T-helper 2 cell (primary cell): ENCODE measurements around the gene ARL15.
A peak's percentile ranks its signal among the peaks of the same experiment; 100 is the strongest.
"Not testable (repeated sequence)": the region's sequence is repeated elsewhere in the genome, so short reads cannot be mapped to it uniquely, and the experiment has no call there.

Experiments
- DNase-seq, 5 experiments: peaks; one replicate each; pipeline versions ENCODE4 v3.0.0 to v3.0.0-alpha.2; 2012 to 2022

ARL15 gene

DNA sequence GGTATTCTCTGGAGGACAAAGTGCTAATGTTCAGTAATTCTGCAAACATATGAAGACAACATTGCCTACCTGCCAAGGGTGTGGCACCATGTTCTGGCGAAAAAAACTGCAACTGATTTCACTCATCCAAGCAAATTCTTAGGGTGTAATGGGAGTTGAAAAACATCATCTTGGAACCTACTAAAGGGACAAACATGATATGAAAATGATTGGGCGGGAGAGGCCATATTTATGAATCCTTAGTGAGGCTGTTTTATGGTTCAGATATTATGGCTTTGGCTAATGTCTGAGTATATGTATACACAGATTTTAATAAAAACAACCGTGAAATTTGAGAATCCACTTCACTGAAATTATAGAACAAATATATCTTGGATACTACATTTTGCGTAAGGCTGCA lies 225.7 kb downstream of the ARL15 start:
- DNase-seq: no peak

- DNase-seq: no peak
Measured at GRCh38 chr5:54083851-54084250, 226.5 kb downstream of the ARL15 start.

- no peak for DNase-seq
Measured at GRCh38 chr5:54083245-54083644, 227.1 kb downstream of the ARL15 start.

DNA sequence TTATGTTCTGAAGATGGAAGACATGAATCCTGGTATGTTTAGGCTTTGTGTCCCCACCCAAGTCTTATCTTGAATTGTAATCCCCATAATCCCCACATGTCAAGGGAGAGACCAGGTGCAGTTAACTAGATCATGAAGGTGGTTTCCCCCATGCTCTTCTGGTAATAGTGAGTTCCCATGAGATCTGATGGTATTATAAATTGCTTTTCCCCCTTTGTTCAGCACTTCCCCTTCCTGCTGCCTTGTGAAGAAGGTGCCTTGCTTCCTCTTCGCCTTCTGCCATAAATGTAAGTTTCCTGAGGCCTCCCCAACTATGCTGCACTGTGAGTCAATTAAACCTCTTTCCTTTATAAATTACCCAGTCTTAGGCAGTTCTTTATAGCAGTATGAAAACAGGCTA lies 229.0 kb downstream of the ARL15 start:
- no peak for DNase-seq

- DNase-seq: no peak
Measured at GRCh38 chr5:54080831-54081230, 229.5 kb downstream of the ARL15 start.

GRCh38 chr5:54073735-54074134 lies 236.6 kb downstream of the ARL15 start:
- no peak for DNase-seq

- no peak for DNase-seq
Measured at GRCh38 chr5:54073131-54073530, 237.2 kb downstream of the ARL15 start.

- no peak for DNase-seq
Measured at GRCh38 chr5:54066433-54066832, 243.9 kb downstream of the ARL15 start.

GRCh38 chr5:54063817-54064216 lies 246.6 kb downstream of the ARL15 start:
- no peak for DNase-seq

DNA sequence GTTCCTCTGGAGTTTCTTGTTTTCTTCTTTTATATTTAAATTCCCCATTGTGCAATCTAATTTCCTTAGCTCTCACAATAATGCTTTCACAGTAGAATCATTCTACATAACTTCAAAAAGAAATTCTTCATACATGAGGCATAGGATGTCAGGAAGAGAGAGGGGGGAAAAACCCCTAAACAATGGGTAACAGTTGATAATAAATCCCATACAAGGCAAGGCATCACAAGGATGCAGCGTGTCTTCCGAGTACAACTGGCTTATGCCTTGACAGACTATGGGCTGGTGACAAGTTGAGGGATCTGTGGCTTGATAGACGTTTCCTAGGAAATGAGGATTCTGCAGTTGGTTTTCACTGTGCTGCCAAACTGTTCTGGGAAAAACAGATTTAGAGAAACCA lies 247.4 kb downstream of the ARL15 start:
- DNase-seq: no peak

- DNase-seq: not testable (repeated sequence)
Measured at GRCh38 chr5:54060919-54061318, 249.5 kb downstream of the ARL15 start.

DNA sequence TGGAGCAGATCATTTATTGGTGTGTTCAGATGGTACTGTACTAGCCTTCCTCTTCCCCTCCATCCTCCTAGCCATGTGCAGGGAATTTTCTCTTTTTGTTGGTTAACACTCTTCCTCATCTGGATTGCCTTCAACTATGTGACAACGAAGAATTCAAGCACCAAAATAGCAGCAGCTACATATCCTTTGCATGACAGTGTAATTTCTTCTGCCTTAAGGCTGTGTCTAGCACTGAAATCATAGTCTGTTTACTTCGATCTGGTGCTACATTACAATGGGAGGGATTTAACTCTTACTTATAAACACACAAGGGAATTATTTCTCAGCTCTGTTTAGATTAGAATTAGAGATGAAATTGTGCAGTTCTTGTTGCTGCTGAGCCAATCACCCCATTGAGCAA lies 260.4 kb downstream of the ARL15 start:
- DNase-seq: no peak

DNA sequence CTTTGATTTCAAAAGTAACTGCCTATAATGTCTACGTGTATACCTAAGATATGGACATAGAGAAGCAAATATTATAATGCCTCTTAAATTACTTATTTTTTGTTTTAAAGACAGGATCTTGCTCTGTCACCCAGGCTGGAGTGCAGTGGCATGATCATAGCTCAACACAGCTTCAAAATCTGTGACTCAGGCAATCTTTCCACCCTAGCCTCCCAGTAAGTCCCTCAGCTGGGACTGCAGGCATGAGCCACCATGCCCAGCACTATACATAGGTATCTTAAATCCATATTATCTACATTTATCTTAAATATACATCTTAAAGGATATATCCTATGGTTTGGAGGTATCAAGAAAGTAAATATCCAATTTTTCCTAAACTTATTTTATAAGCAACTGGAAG lies 261.2 kb downstream of the ARL15 start:
- no peak for DNase-seq

DNA sequence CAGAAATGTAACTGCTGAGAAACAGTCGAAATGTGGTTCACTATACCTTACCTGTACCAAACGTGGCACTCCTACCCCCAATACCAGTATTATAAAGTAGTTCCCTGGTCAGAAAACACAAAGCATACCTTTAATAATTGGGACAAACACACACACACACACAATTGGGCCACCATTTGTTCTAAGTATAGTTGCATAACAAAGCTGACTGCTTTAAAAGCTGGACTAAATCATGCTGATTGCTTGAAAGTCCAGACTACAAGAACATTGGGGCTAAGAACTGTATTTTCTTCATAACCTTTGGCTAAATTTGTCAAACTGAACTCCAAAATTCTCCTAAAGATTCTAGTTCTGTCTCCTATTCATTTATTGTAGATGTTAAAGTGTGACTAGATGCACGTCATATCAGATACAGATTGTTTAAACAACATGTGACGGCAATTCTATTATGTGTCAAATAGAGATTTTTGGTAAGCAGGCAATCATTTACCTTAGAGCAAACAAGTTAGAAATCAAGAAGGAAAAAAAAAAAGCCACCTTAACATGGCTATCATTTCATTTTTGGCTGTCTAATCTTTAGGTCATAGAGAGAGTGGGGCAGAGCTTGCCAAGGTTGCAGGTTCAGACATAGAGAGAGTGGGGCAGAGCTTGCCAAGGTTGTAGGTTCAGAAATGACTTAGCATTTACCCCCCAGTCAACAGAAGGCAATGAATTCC lies 265.1 kb downstream of the ARL15 start:
- DNase-seq: no peak

GRCh38 chr5:54044276-54044675 lies 266.1 kb downstream of the ARL15 start:
- DNase-seq: not testable (repeated sequence)

DNA sequence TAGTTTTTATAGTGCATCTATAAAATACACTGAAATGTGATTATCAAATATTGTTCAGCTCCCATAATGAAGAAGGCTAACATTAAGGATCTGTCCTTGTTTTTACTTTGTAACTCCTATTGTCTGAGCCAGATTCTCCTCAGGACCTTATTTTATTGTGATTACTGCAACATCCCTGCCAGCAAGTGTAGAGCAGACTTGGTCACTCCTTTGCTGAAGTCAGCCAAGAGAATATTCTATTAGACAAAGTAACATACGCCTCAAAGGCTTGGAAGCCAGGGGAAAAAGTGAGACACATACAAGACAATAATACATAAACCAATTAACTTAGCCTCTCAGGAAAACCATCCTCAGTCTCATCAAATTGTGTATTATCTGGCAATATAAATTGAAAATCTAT lies 269.6 kb downstream of the ARL15 start:
- DNase-seq: no peak

DNA sequence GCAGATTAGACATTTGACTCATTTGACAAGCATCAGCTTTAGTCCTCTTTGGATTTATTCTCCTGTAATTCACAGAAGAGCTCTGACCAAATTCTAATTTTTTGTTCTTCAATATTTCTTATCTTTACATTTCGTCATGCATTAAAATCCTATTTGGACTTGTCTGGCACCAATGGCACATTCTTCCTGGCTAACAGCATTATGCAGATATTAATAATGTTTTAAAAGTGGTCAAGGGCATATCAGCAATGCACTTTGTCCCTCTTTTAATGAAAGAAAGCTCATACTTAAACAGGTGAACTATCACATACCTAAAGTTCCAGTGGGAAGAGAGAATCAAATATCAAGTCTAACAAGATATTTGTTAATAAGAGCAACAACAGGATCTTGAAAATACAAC lies 270.4 kb downstream of the ARL15 start:
- no peak for DNase-seq

DNA sequence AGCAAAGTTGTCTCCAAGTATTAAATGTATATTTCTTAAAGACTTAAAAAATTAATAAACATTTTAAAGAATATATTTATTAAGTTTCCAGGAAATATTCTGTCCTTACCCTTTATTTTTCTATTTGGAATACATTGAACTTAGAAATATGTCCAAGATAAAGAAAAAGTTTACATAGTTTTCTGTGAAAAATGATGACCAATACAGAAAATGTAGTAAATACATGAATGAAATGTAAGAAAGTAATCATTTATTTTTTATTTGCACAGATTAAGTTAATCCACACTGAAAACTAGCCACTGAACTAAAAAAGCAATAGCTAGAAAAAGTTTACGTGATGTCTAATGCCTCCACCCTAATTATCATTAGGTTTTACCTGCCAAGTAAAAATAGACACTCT lies 273.2 kb downstream of the ARL15 start:
- no peak for DNase-seq

DNA sequence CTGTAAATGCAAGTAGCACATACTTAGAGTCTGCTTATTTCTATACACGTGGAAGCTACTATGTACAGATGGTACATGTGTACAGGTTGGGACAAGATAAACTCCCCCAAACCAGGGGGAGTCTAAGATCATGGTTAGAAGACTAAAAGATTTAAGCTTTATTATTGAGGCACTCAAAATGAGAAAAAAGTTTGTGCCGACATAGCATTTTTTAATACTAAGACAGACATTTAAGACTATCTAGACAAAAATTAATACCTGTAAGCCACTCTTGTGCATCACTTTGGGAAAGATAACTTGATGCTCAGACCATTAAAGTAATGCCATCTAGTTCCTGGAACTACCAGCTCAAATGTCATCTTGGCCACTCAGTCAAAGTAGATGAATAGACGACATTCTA lies 279.4 kb downstream of the ARL15 start:
- DNase-seq: no peak

DNA sequence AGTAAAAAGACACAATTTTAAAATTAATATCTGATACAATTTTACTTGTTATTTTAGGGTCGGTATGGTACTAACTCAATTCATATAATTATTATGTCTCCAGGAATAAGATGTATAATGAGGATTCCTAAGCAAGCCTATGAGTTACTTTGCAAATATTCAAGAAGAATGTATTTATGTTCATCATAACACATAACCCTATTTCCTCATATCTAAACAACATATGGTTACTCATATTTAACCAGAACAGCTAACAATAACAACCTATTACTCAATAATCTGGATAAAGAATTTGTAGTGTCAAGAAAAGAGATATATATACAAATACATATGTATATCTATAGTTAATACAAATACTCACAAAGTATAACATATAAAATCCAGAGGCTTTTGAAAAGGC lies 285.9 kb downstream of the ARL15 start:
- no peak for DNase-seq

- DNase-seq: no peak
Measured at GRCh38 chr5:54022223-54022622, 288.1 kb downstream of the ARL15 start.

DNA sequence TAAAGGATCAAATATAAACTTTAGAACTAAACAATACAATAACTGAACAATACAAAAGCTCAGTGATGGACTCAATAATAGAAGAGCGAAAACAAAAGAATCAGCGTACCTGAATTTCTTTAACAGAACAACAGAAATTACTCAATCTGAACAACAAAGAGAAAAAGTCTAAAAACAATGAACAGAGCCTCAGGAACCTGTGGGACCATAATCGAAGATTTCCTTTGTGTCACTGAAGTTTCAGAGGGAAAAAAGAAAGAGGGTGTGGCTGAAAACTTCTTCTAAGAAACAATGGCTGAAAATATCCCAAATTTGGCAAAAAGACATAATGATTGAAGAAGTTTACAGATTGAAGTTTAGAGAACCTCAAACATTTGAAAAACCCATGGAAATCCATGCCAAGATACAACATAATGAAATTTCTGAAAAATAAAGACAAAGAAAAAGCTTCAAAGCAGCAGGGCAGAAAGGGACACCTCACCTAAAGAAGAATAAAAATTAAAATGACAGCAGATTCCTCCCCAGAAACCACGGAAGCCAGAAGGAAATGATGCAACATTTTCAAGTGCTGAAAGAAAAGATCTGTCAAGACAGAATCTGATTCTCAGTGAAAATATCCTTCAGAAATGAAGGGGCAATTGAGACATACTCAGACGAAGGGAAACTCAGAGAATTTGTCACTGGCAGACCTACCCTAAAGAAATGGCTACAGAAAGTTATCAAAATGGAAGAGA lies 288.8 kb downstream of the ARL15 start:
- peak in 1 of 5 experiments; percentile 34 for DNase-seq

- DNase-seq: no peak
Measured at GRCh38 chr5:54018438-54018837, 291.9 kb downstream of the ARL15 start.

GRCh38 chr5:54017580-54017979 lies 292.8 kb downstream of the ARL15 start:
- no peak for DNase-seq
